Psoas muscle (tissue), 8 donors: Measurements from ENCODE around the gene TAS1R1. TPM values are rescaled to one million over a fixed set of nuclear protein-coding genes. Genes with fewer than 3 reads are reported as not detected.

Experiments
- ATAC-seq, 4 donors: fragments of 200-7000 bp; cut with Tn5 transposase; one replicate each; pipeline ENCODE4 v1.9.1; 2020; ENCODE audit warnings: moderate library complexity in 3 of 4, mild to moderate bottlenecking in 2 of 4
- DNase-seq, 2 donors: peaks; one replicate each; pipeline ENCODE4 v3.0.0-alpha.2; 2020
- H3K27ac ChIP-seq: fragments of 200-600 bp; one replicate; pipeline ENCODE4 v1.8.0; 2022
- H3K27me3 ChIP-seq, 3 donors: fragments of 200-600 bp in 1 of 3; one replicate each; pipeline versions ENCODE4 v1.6.1 to v1.8.0; 2013 to 2022; ENCODE audit warnings: low read length in 2 of 3, mild to moderate bottlenecking in 2 of 3, moderate library complexity in 1 of 3; ENCODE audit not compliant: insufficient read depth in 3 of 3
- H3K36me3 ChIP-seq, 2 donors: fragments of 200-600 bp in 1 of 2; one replicate each; pipeline versions ENCODE4 v1.6.1 to v1.8.0; 2013 to 2022; ENCODE audit warnings: low read depth in 1 of 2, mild to moderate bottlenecking in 1 of 2, moderate library complexity in 1 of 2; ENCODE audit not compliant: insufficient read depth in 1 of 2
- H3K4me1 ChIP-seq: fragments of 200-600 bp; one replicate; pipeline ENCODE4 v1.8.0; 2022
- H3K4me3 ChIP-seq: fragments of 200-600 bp; one replicate; pipeline ENCODE4 v1.8.0; 2022; ENCODE audit warnings: mild to moderate bottlenecking
- H3K9me3 ChIP-seq: fragments of 200-600 bp; one replicate; pipeline ENCODE4 v1.8.0; 2022
- CTCF ChIP-seq: fragments of 200-600 bp; IDR thresholded peaks from one replicate; pipeline ENCODE4 v1.8.0; 2022; ENCODE audit warnings: antibody characterized with exemption
- WGBS, 3 donors: extraction: QIAGEN DNeasy Blood & Tissue Kit; methylation state at CpG; one replicate each; pipeline versions ENCODE4 v1.1.6 to v1.1.7; 2013; 5-methylcytosine and 5-hydroxymethylcytosine counted together
- intact Hi-C, 2 donors: fragments of 100-400 bp; cut with DNase I; formaldehyde crosslinking; loops; one replicate each; pipeline versions ENCODE4 v1.11.0 to v1.14.2; 2022
- polyA plus RNA-seq, 3 donors: library from polyadenylated mRNA; stranded (reverse); fragments of 200-250 nt; gene quantifications; one replicate each; pipeline ENCODE4 v1.2.3, GENCODE V29; 2013
- total RNA-seq, 4 donors: library from RNA; stranded (reverse); fragmentation: NEBNext Ultra II Directional in 2 of 4; extraction: Animal tissue kit (Norgen Biotek cat#: 25700) in 2 of 4; gene quantifications; one replicate each; pipeline versions ENCODE4 v1.2.1 to v1.2.4, GENCODE V29; 2021 to 2023
- donor health status: healthy with polysubstance abuse.
- donor health status: DM: no; HTN: no; CAD: no; lungs with moderate emphysema.
- donor health status: Bipolar disorder and iron deficiency.
- donor health status: healthy.
- donor health status: DM: yes; HTN: yes; CAD: no.
- donor health status: DM: no; HTN: no; CAD: no.
- donor health status: DM: no; HTN: no; CAD: no.
- donor health status: DM: yes; HTN: yes; CAD: no.

The TAS1R1 gene
- total and polyA plus RNA-seq, 7 donors, result 0.04 to 0.16 TPM; not detected in 5

GRCh38 chr1:6628971-6629479, 73.9 kb downstream of the TAS1R1 start:
- Histone ChIP-seq H3K27me3 (no peaks in the 10 kb centered on the region), H3K4me3 (no peak overlapping the region), H3K9me3 (no peaks in the 10 kb centered on the region), H3K27ac (no peak overlapping the region), H3K36me3 (peaks cover 0 to 72% of the 10 kb centered on the region in 2 donors), H3K4me1 (peaks cover 12% of the 10 kb centered on the region)
- DNase-seq (no peak), ATAC-seq (no peak)
- TF ChIP-seq CTCF, result no peak
- WGBS, 3 donors, result 84 to 90% (median 88%) methylated on average over 12 of the region's 12 CpGs
- intact Hi-C loops, result no loop called here

Other genes starting within 250 kb of the TAS1R1 start
- 1 to 10 TPM; 3.5 to 4.9 (median 4.0) TPM for gene ACOT7, start 161.5 kb upstream of the TAS1R1 start, total RNA-seq
- 10 to 100 TPM in 1 of 3 donors, 1 to 10 TPM in 2; 2.3 to 12.4 (median 4.9) TPM for gene ACOT7, start 161.5 kb upstream of the TAS1R1 start, polyA plus RNA-seq
- under 1 TPM in 1 of 4 donors, not detected in 3; 0.06 TPM for gene HES2, start 135.4 kb upstream of the TAS1R1 start, total RNA-seq
- under 1 TPM in 1 of 3 donors, not detected in 2; 0.13 TPM for gene HES2, start 135.4 kb upstream of the TAS1R1 start, polyA plus RNA-seq
- gene ESPN, start 130.5 kb upstream of the TAS1R1 start, total RNA-seq, result not detected
- gene ESPN, start 130.5 kb upstream of the TAS1R1 start, polyA plus RNA-seq, result under 1 TPM in 1 of 3 donors, not detected in 2; 0.12 TPM
- gene TNFRSF25, start 89.1 kb upstream of the TAS1R1 start, total RNA-seq, result 1 to 10 TPM; 1.5 to 2.6 (median 2.2) TPM
- gene TNFRSF25, start 89.1 kb upstream of the TAS1R1 start, polyA plus RNA-seq, result 1 to 10 TPM; 1.5 to 2.7 (median 1.6) TPM
- gene PLEKHG5, start 63.6 kb upstream of the TAS1R1 start, total RNA-seq, result 1 to 10 TPM; 2.6 to 3.3 (median 3.2) TPM
- 1 to 10 TPM; 1.5 to 2.3 (median 2.0) TPM for gene PLEKHG5, start 63.6 kb upstream of the TAS1R1 start, polyA plus RNA-seq
- 10 to 100 TPM; 17.1 to 26.1 (median 22.8) TPM for gene NOL9, start 794 bp upstream of the TAS1R1 start, total RNA-seq
- gene NOL9, start 794 bp upstream of the TAS1R1 start, polyA plus RNA-seq, result 10 to 100 TPM in 1 of 3 donors, 1 to 10 TPM in 2; 5.0 to 10.6 (median 9.5) TPM
- gene ZBTB48, start 24.7 kb downstream of the TAS1R1 start, total RNA-seq, result 10 to 100 TPM in 3 of 4 donors, 1 to 10 TPM in 1; 3.7 to 12.0 (median 11.4) TPM
- 10 to 100 TPM in 2 of 3 donors, 1 to 10 TPM in 1; 9.7 to 16.6 (median 15.1) TPM for gene ZBTB48, start 24.7 kb downstream of the TAS1R1 start, polyA plus RNA-seq
- 100 to 1,000 TPM in 3 of 4 donors, 10 to 100 TPM in 1; 87.3 to 253 (median 113) TPM for gene KLHL21, start 47.6 kb downstream of the TAS1R1 start, total RNA-seq
- 100 to 1,000 TPM in 2 of 3 donors, 10 to 100 TPM in 1; 83.1 to 200 (median 120) TPM for gene KLHL21, start 47.6 kb downstream of the TAS1R1 start, polyA plus RNA-seq
- gene PHF13, start 58.4 kb downstream of the TAS1R1 start, total RNA-seq, result 10 to 100 TPM in 1 of 4 donors, 1 to 10 TPM in 3; 5.4 to 21.3 (median 8.2) TPM
- 1 to 10 TPM; 4.8 to 7.5 (median 7.1) TPM for gene PHF13, start 58.4 kb downstream of the TAS1R1 start, polyA plus RNA-seq
- gene THAP3, start 69.6 kb downstream of the TAS1R1 start, total RNA-seq, result 10 to 100 TPM in 2 of 4 donors, 1 to 10 TPM in 2; 8.9 to 18.8 (median 13.4) TPM
- 10 to 100 TPM; 19.6 to 40.1 (median 22.8) TPM for gene THAP3, start 69.6 kb downstream of the TAS1R1 start, polyA plus RNA-seq
- gene DNAJC11, start 146.5 kb downstream of the TAS1R1 start, total RNA-seq, result 10 to 100 TPM; 40.4 to 58.8 (median 51.1) TPM
- gene DNAJC11, start 146.5 kb downstream of the TAS1R1 start, polyA plus RNA-seq, result 10 to 100 TPM; 28.2 to 65.4 (median 63.9) TPM
- gene CAMTA1, start 230.1 kb downstream of the TAS1R1 start, total RNA-seq, result 10 to 100 TPM; 64.6 to 76.5 (median 66.9) TPM
- 100 to 1,000 TPM in 2 of 3 donors, 10 to 100 TPM in 1; 88.3 to 206 (median 130) TPM for gene CAMTA1, start 230.1 kb downstream of the TAS1R1 start, polyA plus RNA-seq